ENCODE data around the gene CPEB2. TPM values are rescaled to one million over a fixed set of nuclear protein-coding genes. Genes with fewer than 3 reads are reported as not detected.

CPEB2 gene
- total RNA-seq, 1 donor from 2014 or later: 12.5 TPM

GRCh38 chr4:15025693-15026092 is 23.4 kb downstream of the CPEB2 start:
- H3K27me3 Mint-ChIP-seq: no peaks in the 10 kb centered on the region
- H3K4me3 Mint-ChIP-seq: no peak overlapping the region
- no peak overlapping the region for H3K27ac Mint-ChIP-seq
- no peaks in the 10 kb centered on the region for H3K4me1 Mint-ChIP-seq (ENCODE audit: unreplicated experiment)
- H3K9me3 Mint-ChIP-seq: no peaks in the 10 kb centered on the region
- TF ChIP-seq, protein P1, sequence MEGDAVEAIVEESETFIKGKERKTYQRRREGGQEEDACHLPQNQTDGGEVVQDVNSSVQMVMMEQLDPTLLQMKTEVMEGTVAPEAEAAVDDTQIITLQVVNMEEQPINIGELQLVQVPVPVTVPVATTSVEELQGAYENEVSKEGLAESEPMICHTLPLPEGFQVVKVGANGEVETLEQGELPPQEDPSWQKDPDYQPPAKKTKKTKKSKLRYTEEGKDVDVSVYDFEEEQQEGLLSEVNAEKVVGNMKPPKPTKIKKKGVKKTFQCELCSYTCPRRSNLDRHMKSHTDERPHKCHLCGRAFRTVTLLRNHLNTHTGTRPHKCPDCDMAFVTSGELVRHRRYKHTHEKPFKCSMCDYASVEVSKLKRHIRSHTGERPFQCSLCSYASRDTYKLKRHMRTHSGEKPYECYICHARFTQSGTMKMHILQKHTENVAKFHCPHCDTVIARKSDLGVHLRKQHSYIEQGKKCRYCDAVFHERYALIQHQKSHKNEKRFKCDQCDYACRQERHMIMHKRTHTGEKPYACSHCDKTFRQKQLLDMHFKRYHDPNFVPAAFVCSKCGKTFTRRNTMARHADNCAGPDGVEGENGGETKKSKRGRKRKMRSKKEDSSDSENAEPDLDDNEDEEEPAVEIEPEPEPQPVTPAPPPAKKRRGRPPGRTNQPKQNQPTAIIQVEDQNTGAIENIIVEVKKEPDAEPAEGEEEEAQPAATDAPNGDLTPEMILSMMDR (conservative IDR thresholded peaks at IDR 0.05): no peak
- peaks cover 10% of the 10 kb centered on the region for H3K36me3 Mint-ChIP-seq
- no peak for DNase-seq (ENCODE audit: extremely low spot score, unreplicated experiment)

DNA sequence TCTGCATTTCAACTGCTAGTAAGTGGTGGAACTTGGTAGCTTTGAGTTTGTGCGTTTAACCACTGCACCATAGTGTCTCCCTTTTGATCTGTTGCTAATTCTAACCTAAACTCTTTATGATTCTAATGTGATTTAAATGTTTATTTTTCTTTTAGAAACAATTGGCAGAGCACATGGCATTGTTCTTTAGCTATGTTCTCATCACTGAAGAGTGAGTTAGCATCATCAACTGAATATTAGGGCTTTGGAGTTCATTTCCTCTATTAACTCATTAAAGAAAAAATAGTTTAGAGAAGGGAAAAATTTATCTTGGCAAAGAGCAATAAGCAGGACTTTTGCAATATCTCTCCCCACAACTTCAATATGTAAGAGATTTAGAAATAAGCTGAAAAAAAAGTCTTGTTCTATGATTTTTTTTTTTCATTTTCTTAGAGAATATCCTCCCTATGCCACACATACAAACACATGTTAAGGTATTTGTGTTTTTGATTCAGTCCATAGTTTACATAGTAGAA is 25.7 kb downstream of the CPEB2 start:
- Mint-ChIP-seq H3K27ac (no peak overlapping the region), H3K27me3 (no peaks in the 10 kb centered on the region), H3K36me3 (peaks cover 11% of the 10 kb centered on the region), H3K4me1 (ENCODE audit: unreplicated experiment) (no peaks in the 10 kb centered on the region), H3K4me3 (no peak overlapping the region), H3K9me3 (no peaks in the 10 kb centered on the region)
- TF ChIP-seq, protein P1 (conservative IDR thresholded peaks at IDR 0.05): no peak
- DNase-seq (ENCODE audit: extremely low spot score, unreplicated experiment): no peak

DNA sequence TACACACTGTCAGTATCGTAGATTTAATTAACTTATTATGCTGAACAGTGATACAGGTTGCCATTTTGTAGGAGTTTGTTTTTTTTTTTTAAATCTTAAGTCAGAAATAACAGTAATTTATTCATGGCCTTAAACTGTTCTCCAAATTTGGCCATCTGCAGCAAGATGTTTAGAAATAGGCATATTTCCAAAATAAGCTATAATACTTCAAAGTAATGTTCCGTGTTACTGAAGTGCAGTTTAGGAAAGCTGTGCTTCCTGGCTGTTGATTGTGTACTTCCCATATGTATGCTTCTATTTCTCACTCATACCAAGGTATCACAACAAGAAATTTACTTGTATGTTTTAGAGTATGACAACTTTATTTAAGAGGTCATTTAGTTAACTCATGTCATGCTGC is 28.9 kb downstream of the CPEB2 start:
- Mint-ChIP-seq H3K9me3 (no peaks in the 10 kb centered on the region), H3K27me3 (no peaks in the 10 kb centered on the region), H3K4me1 (ENCODE audit: unreplicated experiment) (no peaks in the 10 kb centered on the region), H3K27ac (no peak overlapping the region), H3K4me3 (no peak overlapping the region), H3K36me3 (peaks cover 22% of the 10 kb centered on the region)
- no peak for DNase-seq (ENCODE audit: extremely low spot score, unreplicated experiment)
- TF ChIP-seq, protein P1 (conservative IDR thresholded peaks at IDR 0.05): no peak

GRCh38 chr4:15031993-15032675 is 29.9 kb downstream of the CPEB2 start:
- Mint-ChIP-seq H3K36me3 (peaks cover 22% of the 10 kb centered on the region), H3K27me3 (no peaks in the 10 kb centered on the region), H3K27ac (no peak overlapping the region), H3K9me3 (no peaks in the 10 kb centered on the region), H3K4me3 (no peak overlapping the region), H3K4me1 (ENCODE audit: unreplicated experiment) (no peaks in the 10 kb centered on the region)
- TF ChIP-seq, protein P1 (conservative IDR thresholded peaks at IDR 0.05): no peak
- no peak for DNase-seq (ENCODE audit: extremely low spot score, unreplicated experiment)

GRCh38 chr4:15034071-15034764 is 31.9 kb downstream of the CPEB2 start:
- Mint-ChIP-seq H3K4me1 (ENCODE audit: unreplicated experiment) (no peaks in the 10 kb centered on the region), H3K36me3 (peaks cover 16% of the 10 kb centered on the region), H3K27me3 (no peaks in the 10 kb centered on the region), H3K9me3 (no peaks in the 10 kb centered on the region), H3K27ac (no peak overlapping the region), H3K4me3 (no peak overlapping the region)
- no peak for DNase-seq (ENCODE audit: extremely low spot score, unreplicated experiment)
- TF ChIP-seq, protein P1 (conservative IDR thresholded peaks at IDR 0.05): no peak

Measured in type B pancreatic cell (in vitro differentiated cells).